GM19025 (cell line): ENCODE results near the gene PLXNA4.
"Not testable (repeated sequence)": the region's sequence is repeated elsewhere in the genome, so short reads cannot be mapped to it uniquely, and the experiment has no call there.

ENCODE experiments used
- ATAC-seq: cut with Tn5 transposase; IDR thresholded peaks from one replicate; pipeline ENCODE4 v1.9.1; 2021; ENCODE audit warnings: mild to moderate bottlenecking, low read depth, moderate library complexity; ENCODE audit not compliant: unreplicated experiment

The PLXNA4 gene

DNA sequence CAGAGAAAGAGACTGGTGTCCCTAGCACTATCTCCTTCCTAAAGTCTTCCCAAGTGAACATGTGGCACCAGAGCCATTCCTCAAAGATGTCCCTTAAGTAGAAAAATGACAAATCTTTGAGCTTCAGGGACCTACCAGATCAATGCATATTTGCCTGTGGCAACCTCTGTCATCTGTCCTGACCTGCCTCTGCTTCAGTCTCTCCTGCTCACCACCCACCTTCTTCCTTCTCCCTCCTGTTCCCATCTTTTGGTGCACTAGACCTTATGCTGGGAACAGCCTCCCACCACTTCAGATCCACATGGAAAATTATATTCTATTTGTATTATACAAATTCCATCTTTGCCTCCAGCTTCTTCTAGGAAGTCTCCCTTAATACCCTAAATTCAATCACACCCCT, 386.4 kb downstream of the PLXNA4 start:
- no peak for ATAC-seq

DNA sequence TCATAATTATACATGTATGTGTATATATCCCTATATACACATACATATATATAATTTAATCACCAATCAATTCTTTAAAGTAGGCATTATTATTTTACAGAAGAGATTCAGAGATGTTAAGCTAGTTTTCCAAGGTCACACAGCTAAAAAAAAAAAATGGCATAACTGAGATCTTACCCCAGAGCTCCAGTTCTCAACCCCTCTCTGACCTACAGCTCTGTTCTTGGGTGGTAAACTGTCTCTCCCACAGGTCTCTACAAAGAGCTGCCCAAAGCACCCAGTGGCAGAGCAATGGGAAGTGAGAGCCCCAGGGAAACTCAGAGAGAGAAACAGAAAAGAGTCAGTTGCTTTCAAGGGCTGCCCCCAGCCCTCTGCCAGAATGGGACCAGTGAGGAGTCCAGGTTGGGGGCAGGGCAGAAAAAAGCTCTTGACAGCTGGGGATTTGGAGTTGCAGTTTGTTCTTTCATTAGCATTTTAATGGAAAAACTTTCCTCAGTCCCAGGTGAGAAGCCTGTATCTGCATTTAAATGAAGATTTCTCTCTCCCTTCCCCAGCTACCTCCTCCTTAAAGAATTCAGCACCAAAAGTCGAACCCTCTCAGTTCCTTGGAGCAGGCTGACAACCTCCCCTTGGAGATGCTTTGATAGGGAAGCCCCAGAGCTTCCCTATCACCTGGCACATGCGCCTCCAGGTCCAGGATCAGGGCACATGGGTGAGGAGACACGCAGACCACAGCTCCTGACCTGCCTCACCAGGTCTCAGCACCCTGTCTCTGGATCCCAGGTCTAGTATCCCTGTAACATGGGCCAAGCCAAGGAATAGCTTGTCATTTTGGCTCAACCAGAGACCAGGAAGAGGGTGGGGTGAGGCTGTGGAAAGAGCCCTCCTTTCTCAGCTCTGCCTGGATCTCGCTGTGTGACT, 388.1 kb downstream of the PLXNA4 start:
- ATAC-seq = no peak

DNA sequence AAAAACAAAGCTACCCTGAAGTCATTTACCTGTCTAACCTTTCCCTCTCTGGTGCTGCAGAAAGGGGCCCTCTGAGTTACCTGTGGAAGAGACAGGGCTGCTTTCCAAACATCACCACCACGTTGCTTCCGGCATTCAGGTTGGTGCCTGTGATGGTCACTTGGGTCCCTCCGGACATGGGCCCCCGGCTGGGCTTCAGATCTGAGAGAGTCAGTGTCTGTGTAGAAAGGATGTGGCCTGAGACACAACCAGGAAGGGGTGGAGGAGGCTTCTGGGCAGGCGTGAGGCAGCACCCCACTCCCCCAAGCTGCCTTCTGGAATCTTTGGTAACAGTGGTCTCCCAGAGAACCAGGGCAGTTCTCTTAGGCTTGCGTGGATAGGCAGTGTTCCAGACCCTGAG, 388.9 kb downstream of the PLXNA4 start:
- ATAC-seq = no peak

DNA sequence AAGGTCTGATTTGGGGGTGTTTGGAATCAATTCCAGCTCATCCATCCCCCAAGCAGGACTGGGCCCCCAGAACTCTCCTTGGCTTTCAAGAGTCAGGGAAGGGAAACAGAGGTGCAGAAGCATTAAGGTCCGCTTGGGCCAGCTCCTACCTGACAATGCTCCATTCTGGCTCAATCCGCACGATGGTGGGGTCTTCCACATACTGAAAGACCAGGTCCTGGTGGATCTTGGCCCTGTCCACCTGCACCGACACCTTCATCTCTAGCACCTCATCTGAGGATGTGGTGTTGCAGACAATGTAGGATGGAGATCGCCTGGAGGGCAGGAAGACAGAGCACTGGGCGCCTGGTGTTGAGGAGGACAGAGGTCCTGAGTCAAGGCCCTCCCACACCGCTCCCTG, 391.1 kb downstream of the PLXNA4 start:
- no peak for ATAC-seq

DNA sequence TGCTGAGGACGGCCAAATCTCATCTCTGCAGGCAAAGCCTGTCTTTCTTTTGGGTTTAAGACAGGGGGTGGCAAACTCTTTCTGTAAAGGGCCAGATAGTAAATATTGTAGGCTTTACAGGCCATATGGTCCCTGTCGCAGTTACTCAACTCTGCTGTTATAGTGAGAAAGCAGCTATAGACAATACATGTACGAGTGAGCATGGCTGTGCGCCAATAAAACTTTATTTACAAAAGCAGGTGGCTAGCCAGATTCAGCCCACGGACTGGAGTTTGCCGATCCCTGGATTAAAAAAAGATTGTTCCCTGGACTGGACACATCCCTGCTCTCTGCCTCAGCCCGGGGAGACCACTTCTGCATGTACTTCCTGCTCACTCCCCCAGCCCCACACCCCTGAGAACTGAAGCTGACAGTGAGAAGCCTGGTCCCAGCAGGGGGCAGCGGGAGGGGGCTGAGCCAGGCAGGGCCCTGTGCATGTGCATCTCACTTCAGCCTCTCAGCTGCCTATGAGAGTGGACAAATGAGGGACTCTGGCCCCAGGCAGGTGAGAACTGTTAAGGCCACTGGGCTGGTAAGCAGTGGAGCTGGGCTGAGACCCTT, 392.4 kb downstream of the PLXNA4 start:
- ATAC-seq = no peak

DNA sequence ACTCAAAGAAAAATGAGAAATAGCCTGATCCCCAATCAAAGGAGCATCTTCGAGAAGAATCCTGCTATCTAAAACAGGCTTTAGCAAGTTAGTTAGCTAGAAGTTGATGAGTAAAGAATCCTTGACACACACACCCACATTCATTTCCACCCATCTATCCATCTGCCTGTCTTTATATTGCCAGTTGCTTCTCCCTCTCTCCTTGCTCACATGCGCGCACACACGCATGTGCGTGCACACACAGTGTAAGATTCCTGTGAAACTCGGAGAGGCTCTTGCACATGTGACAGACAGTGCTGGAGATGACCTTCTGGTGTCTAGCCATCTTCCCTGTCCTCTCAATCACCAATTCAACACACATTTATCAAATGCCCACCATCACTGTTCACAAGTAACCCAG, 393.3 kb downstream of the PLXNA4 start:
- no peak for ATAC-seq

DNA sequence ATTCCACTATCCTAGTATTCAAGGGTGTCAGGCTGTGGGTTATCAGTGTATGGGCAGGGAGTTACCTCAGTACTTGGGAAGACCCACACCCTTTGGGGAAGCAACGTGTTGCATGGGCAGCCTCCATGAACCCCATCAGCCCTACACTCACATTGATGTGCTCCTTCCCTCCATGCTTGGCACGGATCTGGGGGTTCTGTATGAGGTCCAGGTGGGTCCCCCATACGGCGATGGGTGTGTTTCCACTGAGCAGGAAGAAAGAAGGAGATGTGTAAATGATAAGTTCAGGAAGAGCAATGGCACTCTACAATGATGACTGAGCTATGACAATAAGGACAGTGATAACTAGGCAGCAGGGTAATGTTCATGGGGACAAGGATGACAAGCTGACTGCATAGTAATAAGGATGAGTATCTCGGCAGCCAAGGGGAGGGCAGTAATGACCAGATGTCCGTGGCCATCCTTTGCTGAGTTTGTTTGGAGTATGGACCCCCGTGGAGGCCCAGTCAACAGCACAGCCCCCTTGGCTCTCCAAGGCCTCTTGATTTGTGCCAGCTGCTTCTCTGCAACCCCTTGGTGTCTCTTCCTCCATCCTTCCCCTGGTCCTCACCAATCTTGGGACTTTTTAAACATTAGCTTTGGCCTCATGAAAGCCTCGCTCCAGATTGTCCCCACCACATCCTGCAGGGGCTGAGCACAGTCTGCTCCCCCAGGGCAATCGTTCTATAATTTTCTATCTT, 394.2 kb downstream of the PLXNA4 start:
- no peak for ATAC-seq

DNA sequence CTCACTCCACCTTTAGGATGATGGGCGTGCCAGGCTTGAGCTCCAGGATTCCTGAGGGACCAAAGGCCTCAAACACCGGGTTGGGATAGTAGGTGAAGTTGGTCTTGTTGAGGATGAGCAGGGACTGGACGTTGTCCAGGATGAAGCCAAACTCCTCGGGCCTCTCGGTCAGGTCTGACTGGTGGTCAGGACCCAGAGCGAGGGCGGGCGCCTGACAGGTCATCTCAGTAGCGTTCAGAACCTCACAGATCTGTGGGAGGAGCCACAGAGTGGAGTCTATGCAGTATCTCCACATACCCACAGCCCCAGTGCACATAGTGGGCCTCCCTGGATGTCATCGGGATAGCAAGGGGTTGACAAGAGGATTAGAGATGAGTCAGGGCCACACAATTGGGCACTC, 394.9 kb downstream of the PLXNA4 start:
- ATAC-seq = no peak

DNA sequence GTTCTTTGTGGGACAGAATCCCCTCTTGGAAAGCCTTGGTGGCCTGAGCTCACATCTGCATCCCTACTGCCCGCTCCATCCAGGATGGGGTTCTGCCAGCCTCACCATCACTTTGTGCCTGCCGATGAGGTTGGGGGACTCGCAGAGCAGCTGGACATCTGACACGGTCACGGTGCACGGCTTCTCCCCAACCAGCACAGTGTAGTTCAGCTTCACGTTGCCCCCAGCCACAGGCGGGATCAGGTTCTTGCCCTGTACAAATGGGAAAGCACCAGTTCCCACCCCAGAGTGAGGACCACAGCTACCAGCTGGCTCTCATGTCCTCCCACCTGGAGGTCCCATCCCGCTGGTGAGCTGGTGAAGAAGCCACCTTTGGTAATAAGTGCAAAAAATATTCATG, 395.8 kb downstream of the PLXNA4 start:
- no peak for ATAC-seq

DNA sequence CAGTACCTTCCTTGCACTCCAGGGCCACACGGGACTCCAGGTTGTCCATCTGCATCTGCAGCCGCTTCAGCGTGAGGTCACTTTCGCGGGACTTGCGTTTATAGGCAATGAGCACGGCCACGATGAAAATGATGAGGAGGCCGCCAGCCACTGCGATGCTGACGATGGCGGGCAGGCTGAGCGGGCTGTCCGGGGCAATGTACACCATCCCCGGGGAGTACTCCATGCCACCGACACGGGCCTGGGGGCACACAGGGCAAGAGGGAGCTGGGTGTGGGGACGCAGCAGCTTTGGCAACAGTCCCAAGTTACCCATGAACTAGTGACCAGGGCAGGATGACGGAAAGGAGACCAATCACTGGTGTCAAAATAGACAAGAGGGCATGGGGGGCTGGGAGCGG, 396.6 kb downstream of the PLXNA4 start:
- no peak for ATAC-seq

DNA sequence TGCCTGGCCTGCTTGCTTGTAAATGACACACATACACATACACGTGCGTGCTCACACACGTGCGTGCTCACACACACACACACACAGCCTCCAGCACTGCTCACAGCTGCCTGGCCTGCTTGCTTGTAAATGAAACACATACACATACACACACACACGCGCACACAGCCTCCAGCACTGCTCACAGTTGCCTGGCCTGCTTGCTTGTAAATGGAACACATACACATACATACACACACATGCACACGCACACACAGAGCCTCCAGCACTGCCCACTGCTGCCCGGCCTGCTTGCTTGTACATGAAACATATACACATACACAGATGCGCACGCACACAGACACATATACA, 397.2 kb downstream of the PLXNA4 start:
- no peak for ATAC-seq

DNA sequence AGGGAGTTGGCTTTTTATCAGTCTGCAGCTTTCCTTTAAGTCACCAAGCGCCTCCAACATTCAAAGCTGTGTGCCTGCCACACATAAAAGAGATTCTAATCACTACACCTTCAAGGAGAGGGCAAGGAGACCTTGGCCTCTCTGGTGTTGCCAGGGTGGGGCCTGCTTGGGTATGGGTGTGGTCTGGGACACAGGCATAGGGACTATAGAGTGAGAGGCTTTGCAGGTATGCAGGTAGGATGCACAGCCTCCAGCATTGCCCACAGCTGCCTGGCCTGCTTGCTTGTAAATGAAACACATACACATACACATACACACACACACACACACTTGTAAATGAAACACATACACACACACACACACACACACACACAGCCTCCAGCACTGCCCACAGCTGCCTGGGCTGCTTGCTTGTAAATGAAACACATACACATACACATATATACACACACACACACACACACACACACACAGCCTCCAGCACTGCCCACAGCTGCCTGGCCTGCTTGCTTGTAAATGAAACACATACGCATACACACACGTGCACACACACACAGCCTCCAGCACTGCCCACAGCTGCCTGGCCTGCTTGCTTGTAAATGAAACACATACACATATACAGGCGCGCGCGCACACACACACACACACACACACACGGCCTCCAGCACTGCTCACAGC, 397.7 kb downstream of the PLXNA4 start:
- not testable (repeated sequence) for ATAC-seq

DNA sequence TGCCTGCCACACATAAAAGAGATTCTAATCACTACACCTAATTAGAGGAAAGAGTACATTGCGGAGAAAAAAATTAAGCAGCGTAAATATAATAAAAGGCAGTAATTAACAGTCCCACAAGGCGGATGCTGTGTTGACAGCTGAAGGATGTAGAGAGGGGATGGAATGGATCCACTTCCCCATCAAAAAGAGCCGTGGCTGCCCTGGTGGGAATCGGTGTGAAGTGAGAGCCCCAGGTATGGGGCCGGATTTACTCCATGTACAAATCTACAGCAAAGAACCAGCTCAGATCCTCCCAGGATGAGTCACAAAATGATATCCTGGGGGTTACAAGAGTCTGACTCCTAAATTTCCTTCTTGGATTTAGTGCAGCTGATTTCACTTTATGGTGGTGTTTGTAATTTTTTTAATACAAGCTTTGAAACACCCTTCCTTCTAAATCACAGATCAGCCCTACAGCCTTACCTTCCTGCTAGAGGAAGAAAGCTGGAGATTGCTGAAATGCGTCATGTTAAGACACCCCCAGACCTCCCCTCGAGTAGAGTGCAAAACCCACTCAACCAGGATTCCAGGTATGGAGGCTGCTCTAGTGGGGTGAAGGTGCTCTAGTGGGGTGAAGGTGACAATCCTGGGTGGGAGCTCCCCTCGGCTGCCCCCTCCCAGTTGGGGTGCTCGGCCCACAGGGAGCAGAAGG, 398.4 kb downstream of the PLXNA4 start:
- no peak for ATAC-seq

DNA sequence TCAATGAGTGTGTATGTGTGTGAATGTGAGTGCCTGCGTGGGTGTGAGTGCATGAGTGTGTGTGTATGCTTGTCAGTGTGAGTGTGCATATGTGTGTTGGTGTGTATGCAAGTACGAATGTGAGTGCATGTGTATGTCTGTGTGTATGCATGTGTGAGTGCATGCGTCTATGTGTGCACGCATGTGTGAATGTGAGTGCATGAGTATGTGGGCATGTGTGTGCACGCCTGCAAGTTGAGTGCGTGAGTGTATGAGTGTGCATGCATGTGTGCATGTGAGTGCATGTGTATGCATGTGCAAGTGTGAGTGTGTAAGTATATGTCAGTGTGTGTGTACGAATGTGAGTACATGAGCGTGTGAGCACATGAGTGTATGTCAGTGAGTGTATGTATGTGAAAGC, 399.6 kb downstream of the PLXNA4 start:
- ATAC-seq = no peak

DNA sequence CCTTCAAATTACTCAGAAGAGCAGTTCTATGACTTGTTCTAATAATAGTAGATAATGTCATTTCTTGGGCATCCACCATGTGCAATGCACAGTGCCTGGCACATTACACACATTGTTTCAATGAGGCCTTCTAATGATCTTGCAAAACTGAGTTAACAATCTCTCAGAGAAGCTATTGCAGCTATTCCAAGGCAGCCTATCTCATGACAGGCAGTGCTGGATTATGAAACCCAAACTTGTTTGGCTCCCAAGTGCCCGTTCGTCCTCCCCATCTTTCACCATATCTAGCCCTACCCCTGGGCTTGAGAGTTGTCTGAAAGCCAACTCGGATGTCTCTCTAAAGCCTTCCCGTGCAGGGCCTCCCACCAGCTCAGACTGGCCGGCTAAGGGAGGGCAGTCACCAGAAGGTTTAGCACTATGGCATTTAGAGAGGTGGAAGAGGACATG, 405.1 kb downstream of the PLXNA4 start:
- no peak for ATAC-seq

DNA sequence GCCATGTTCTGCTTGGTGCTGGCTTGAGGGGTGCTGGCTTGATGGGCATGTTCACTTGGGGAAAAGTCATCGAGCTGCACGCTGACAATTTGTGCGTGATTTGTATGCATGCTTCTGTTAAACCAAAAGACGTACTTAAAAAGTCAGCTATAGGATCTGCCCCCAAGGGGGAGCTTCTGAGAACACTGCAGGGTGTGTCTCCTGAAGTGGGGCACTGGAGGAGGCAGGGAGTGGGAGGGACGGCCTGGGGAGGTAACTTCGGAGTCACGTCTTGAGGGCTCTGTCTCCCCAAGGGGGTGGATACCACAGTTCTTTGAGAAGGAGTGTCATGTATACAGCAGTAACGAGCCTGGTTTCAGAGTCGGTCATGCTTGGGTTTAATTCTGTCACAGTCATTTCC, 406.5 kb downstream of the PLXNA4 start:
- no peak for ATAC-seq

DNA sequence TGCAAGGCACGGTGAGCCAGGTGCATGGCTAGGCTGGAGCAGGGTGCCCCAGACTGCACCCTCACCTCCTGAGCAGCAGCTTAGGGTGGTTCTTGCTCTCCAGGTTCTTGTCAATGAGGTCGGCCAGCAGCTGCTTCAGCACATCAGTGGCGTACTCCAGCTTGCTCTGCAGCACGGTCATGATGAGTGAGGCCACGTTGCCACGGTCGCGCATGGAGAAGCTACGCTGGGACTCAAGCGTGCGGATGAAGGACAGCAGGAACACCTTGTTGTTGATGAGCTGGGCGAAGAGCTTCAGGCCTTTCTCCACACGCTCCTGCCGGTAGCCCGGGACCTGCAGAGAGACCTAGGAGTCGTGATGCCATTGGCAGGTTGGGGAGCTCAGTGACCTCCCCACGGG, 408.0 kb downstream of the PLXNA4 start:
- no peak for ATAC-seq

DNA sequence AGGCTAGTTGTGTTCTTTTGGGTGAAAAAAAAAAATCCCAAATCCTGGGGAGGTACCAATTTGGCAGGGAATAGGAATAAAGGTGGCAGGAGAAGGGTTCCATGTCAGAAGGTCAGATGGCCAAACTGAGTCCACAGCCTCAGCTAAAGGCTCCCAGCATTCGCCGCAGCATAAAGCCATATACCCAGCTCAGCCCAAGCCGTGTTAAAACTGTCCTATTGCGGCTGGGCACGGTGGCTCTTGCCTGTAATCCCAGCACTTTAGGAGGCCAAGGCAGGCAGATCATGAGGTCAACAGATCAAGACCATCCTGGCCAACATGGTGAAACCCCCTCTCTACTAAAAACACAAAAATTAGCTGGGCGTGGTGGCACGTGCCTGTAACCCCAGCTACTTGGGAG, 410.6 kb downstream of the PLXNA4 start:
- not testable (repeated sequence) for ATAC-seq

DNA sequence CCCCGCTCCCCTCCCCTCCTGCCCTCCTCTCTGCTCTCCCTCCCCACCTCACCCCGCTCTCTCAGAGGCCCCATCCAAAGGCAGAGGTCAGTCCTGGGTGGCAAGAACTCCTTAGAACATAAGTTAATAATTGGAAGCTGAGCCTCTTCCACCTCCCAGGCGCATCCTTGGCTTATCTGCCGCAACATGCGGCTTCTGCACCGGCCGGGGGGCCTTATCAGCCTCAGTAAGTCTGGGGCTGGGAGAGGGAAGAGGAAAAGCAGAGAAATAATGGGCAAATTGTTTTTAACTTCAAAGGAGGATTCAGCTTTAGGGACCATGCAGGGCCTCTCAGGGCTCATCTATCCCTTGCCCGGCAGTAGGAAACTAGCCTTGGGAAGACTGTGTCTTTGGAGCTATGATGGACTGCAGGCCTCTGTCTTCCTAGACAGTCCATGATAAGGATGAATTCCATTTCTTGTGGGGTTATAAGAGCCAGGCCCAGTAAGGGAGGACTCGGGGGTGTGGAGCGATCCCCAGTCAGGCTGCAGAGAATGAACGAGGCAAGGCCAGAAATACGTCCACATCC, 411.6 kb downstream of the PLXNA4 start:
- ATAC-seq = no peak

DNA sequence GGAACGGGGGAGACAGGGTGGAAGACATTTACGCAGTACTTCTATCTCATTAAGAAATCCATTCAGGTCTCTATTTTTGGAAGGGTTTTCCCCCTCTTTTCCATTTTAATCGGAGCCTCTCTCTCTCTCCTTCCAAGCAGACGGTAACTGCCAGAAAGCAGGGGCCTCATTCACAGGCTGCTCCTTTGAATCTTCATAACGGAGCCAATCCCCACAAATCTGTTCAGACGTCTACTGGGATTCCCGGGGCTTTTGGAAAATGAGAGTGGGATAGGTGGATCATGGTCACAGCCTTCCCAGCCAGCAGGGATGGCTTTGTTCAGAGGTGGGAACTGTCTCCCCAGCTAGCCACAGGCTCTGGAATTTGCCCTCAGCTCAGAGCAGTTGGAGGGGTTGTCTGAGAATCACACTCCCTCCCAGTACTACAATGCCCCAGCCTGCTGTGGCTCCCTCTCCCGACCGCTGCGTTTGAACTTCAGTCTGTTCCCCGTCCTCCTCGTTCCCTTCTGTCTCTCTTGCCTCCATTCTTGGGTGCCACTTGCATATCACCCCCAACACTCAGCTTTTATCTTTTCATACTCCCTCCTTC, 413.6 kb downstream of the PLXNA4 start:
- no peak for ATAC-seq
